Right lobe of liver (tissue), 6 donors: ENCODE measurements around the gene RREB1. TPM values are rescaled to one million over a fixed set of nuclear protein-coding genes. Genes with fewer than 3 reads are reported as not detected.
A peak's percentile ranks its signal among the peaks of the same experiment; 100 is the strongest.

ENCODE experiments used
- ATAC-seq, 4 donors: fragments of 200-7000 bp; cut with Tn5 transposase; one replicate each; pipeline ENCODE4 v1.9.1; 2020; ENCODE audit warnings: mild to moderate bottlenecking in 4 of 4, moderate library complexity in 4 of 4
- DNase-seq, 3 donors: peaks; one replicate each; pipeline ENCODE4 v3.0.0-alpha.2; 2020
- H3K27ac ChIP-seq, 3 donors: fragments of 200-600 bp; one replicate each; pipeline ENCODE4 v1.8.0; 2022
- H3K27me3 ChIP-seq, 2 donors: fragments of 200-600 bp; one replicate each; pipeline ENCODE4 v1.8.0; 2022
- H3K36me3 ChIP-seq, 4 donors: fragments of 200-600 bp; sonication (generic) in 1 of 4; one replicate each; pipeline versions ENCODE4 v1.5.1 to v1.8.0; 2017 to 2022; ENCODE audit warnings: control low read depth in 1 of 4
- H3K4me1 ChIP-seq, 4 donors: fragments of 200-600 bp; sonication (generic) in 1 of 4; one replicate each; pipeline versions ENCODE4 v1.5.1 to v1.8.0; 2017 to 2022; ENCODE audit warnings: control low read depth in 1 of 4
- H3K4me3 ChIP-seq, 3 donors: fragments of 200-600 bp; one replicate each; pipeline ENCODE4 v1.8.0; 2022
- H3K9me3 ChIP-seq, 4 donors: fragments of 200-600 bp; sonication (generic) in 1 of 4; one replicate each; pipeline versions ENCODE4 v1.5.1 to v1.8.0; 2017 to 2022; ENCODE audit warnings: control low read depth in 1 of 4
- CTCF ChIP-seq, 4 donors: fragments of 200-600 bp in 3 of 4; fragments of 450-650 bp in 1 of 4; IDR thresholded peaks; one replicate each; pipeline versions ENCODE4 v1.5.1 to v1.8.0; 2016 to 2022; ENCODE audit warnings: antibody characterized with exemption in 4 of 4, mild to moderate bottlenecking in 2 of 4
- POLR2A ChIP-seq: fragments of 450-650 bp; IDR thresholded peaks from one replicate; pipeline ENCODE4 v1.6.1; 2017; ENCODE audit warnings: antibody characterized with exemption, mild to moderate bottlenecking
- WGBS: methylation state at CpG from one replicate; pipeline ENCODE4 v1.1.6; 2018; ENCODE audit warnings: low coverage, low lambda C conversion rate; ENCODE audit not compliant: insufficient coverage; ENCODE audit errors: missing lambda C conversion rate; 5-methylcytosine and 5-hydroxymethylcytosine counted together
- intact Hi-C, 2 donors: fragments of 100-400 bp; cut with DNase I; formaldehyde crosslinking; loops; one replicate each; pipeline versions ENCODE4 v1.11.2 to v1.14.1; 2022
- total RNA-seq, 6 experiments: library from RNA; depleted of rRNA in 2 of 6; stranded (reverse); fragments of >200 nt in 2 of 6; fragmentation: NEBNext Ultra II Directional in 3 of 6; extraction: Animal tissue kit (Norgen Biotek cat#: 25700) in 3 of 6; gene quantifications; one replicate each; pipeline versions ENCODE4 v1.1.0 to v1.2.4, GENCODE V29; 2016 to 2023
- donor health status: DM: no; HTN: yes; CAD: no.
- donor health status: DM: no; HTN: no; CAD: no.
- donor health status: DM: no; HTN: no; CAD: no.
- donor health status: DM: no; HTN: yes; CAD: no.
- donor health status: DM: no; HTN: yes; CAD: no.

The RREB1 gene
- total RNA-seq, 6 experiments from 2014 or later, result 28.7 to 46.3 (median 39.6) TPM

DNA sequence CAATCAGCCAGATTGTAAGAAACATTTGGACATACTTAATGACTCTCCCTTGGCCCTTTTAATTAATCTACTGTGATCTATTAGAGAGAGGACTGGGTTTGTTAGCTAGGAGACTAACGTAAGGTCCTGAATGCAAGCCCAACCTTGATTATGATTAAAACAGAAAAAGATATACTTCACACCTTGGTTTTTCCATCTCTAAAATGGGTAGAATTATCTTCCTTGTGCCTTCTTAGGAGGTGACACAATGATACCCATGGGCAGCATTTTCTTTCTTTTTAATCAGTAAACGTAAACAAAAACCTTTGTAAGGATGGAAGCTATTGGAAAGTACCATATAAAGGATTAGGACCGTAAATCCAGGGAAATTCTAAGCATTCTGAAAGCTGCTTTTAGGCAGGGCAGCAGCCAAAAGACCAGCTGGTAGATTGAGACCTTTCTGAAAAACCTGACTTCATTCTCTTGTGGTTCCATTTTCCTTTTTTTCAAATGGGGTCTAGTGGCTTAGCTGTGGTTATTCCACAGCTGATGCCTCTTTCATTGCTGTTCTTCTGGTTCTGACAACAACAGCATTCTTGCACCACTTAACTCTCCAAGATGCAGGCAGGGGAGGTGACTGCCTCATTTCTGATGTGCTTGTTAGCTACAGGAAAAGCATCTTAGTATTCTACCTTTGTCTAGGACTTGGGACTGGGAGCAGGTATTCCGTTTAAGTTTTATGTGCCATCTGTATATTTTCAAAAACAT, 27.4 kb downstream of the RREB1 start:
- DNase-seq (no peak), ATAC-seq (no peak)
- peaks cover 0 to 82% (median 17%) of the 10 kb centered on the region in 4 donors for H3K4me1 ChIP-seq
- no peaks in the 10 kb centered on the region for H3K9me3 ChIP-seq
- H3K27ac ChIP-seq, result peak overlapping the region in 1 of 3 donors; percentile 29
- WGBS, result 73% methylated on average over 4 of the region's 4 CpGs
- no peak for TF ChIP-seq CTCF (IDR thresholded peaks at IDR 0.05)
- TF ChIP-seq POLR2A, result no peak
- H3K4me3 ChIP-seq, result no peak overlapping the region
- H3K27me3 ChIP-seq, result no peaks in the 10 kb centered on the region
- no peaks in the 10 kb centered on the region for H3K36me3 ChIP-seq
- intact Hi-C loops, result no loop called here

GRCh38 chr6:7135755-7136154, 28.0 kb downstream of the RREB1 start:
- H3K36me3 ChIP-seq, result no peaks in the 10 kb centered on the region
- no peak overlapping the region for H3K4me3 ChIP-seq
- H3K27me3 ChIP-seq, result no peaks in the 10 kb centered on the region
- intact Hi-C loops, result no loop called here
- DNase-seq, result no peak
- H3K9me3 ChIP-seq, result no peaks in the 10 kb centered on the region
- H3K4me1 ChIP-seq, result peaks cover 0 to 81% (median 15%) of the 10 kb centered on the region in 4 donors
- no peak for TF ChIP-seq POLR2A
- no peak for TF ChIP-seq CTCF (IDR thresholded peaks at IDR 0.05)
- no peak for ATAC-seq
- peak overlapping the region in 1 of 3 donors; percentile 97 for H3K27ac ChIP-seq

DNA sequence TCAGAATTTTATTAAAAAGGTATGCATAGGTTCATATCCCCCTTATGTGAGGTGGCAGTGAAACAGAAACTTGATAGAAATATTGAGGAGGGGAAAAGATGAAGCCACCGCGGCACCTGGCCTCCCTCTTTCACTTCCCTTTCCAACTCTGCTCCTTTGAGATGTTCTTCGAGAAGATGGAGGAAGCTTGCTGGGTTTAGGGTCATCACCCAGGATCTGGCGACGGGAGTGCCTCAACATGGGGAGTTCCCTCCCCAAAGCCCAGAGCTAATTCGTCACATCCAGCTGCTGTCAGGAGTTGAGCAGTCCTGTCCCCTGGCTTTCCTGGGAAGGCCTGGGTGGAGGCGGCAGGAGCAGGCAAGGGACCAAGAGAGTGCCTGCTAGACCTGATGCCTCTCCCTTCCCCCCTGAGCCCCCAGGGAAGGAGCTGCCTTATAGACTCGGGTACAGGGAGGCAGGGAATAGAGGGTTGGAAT, 29.1 kb downstream of the RREB1 start:
- 66% methylated on average over 7 of the region's 8 CpGs for WGBS
- H3K9me3 ChIP-seq, result no peaks in the 10 kb centered on the region
- peak overlapping the region; percentile 3 to 97 (median 61) for H3K27ac ChIP-seq
- intact Hi-C loops, result no loop called here
- peaks cover 0 to 79% (median 15%) of the 10 kb centered on the region in 4 donors for H3K4me1 ChIP-seq
- ATAC-seq (no peak), DNase-seq (no peak)
- no peak for TF ChIP-seq CTCF (IDR thresholded peaks at IDR 0.05)
- TF ChIP-seq POLR2A, result no peak
- no peaks in the 10 kb centered on the region for H3K27me3 ChIP-seq
- H3K36me3 ChIP-seq, result no peaks in the 10 kb centered on the region
- no peak overlapping the region for H3K4me3 ChIP-seq

DNA sequence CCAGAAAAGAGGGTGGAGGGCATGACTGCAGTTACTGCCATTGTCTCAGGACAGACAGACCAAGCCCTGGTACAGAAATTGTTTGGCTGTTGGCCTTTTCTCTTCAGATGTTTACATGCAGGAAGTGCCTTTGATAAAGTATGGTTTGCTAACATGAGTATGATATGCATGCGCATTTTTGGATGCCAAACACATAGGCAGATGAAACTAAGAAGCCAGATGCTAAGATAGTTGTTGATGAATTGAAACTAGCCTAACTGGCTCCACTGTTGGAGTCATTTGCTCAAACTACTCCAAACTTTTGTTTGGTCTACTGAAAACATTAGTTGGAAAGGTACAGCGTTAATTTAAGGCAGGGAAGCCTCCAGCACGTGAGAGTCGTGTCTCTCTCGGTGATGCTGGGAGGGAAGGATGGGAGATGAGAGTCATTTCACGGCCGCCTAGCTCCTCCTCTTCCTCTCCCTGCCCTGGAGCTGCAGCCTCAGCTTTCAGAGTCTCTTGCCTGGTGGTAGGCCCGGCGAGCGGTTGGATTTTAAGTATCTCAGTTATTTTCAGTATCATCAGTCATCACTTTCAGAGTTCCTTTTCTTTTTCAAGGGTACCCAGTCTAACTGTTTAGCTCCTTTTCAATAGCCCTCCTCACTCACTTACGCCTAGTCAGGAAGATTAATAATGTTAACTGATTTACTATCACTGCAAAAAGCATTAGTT, 29.7 kb downstream of the RREB1 start:
- ATAC-seq, result peak in 1 of 4 donors; percentile 4
- intact Hi-C loops, result no loop called here
- Histone ChIP-seq H3K36me3 (no peaks in the 10 kb centered on the region), H3K4me3 (no peak overlapping the region), H3K4me1 (peaks cover 0 to 77% (median 14%) of the 10 kb centered on the region in 4 donors), H3K27ac (peak overlapping the region; percentile 55 to 97 (median 61)), H3K9me3 (no peaks in the 10 kb centered on the region), H3K27me3 (no peaks in the 10 kb centered on the region)
- DNase-seq, result peak in 1 of 3 donors; percentile 52
- TF ChIP-seq CTCF (IDR thresholded peaks at IDR 0.05) (no peak), POLR2A (no peak)
- 35% methylated on average over 10 of the region's 11 CpGs for WGBS
